Mucosa of descending colon (tissue), 3 donors: ENCODE results near the gene KHDC1. TPM values are rescaled to one million over a fixed set of nuclear protein-coding genes. Genes with fewer than 3 reads are reported as not detected.

Experiments used
- ATAC-seq: fragments of 200-7000 bp; cut with Tn5 transposase; one replicate; pipeline ENCODE4 v1.9.1; 2020; ENCODE audit warnings: mild to moderate bottlenecking, moderate library complexity
- DNase-seq, 3 donors: peaks; one replicate each; pipeline ENCODE4 v3.0.0-alpha.2; 2020
- H3K36me3 ChIP-seq: fragments of 200-600 bp; one replicate; pipeline ENCODE4 v1.8.0; 2021; ENCODE audit warnings: low read depth, mild to moderate bottlenecking
- H3K4me1 ChIP-seq: fragments of 200-600 bp; one replicate; pipeline ENCODE4 v1.8.0; 2021; ENCODE audit warnings: low read depth, mild to moderate bottlenecking
- H3K4me3 ChIP-seq: fragments of 200-600 bp; one replicate; pipeline ENCODE4 v1.8.0; 2021; ENCODE audit warnings: mild to moderate bottlenecking
- H3K9me3 ChIP-seq: fragments of 200-600 bp; one replicate; pipeline ENCODE4 v1.8.0; 2021; ENCODE audit warnings: mild to moderate bottlenecking
- CTCF ChIP-seq: fragments of 200-600 bp; IDR thresholded peaks from one replicate; pipeline ENCODE4 v1.8.0; 2022; ENCODE audit warnings: antibody characterized with exemption, mild to moderate bottlenecking
- intact Hi-C, 2 donors: fragments of 100-400 bp; cut with DNase I in 1 of 2; cut with micrococcal nuclease in 1 of 2; formaldehyde crosslinking; loops; one replicate each; pipeline versions ENCODE4 v1.11.0 to v1.11.1; 2022; cut with DNase I, micrococcal nuclease
- total RNA-seq, 3 donors: library from RNA; stranded (reverse); fragmentation: NEBNext Ultra II Directional in 2 of 3; extraction: Animal tissue kit (Norgen Biotek cat#: 25700) in 2 of 3; gene quantifications; one replicate each; pipeline versions ENCODE4 v1.2.1 to v1.2.4, GENCODE V29; 2021 to 2023
- donor health status: DM: no; HTN: no; CAD: no; lungs with moderate emphysema.
- donor health status: DM: no; HTN: no; CAD: no.
- donor health status: DM: no; HTN: yes; CAD: no.

KHDC1 gene
- total RNA-seq, 3 donors from 2014 or later = 0.75 to 1.7 (median 0.84) TPM

DNA sequence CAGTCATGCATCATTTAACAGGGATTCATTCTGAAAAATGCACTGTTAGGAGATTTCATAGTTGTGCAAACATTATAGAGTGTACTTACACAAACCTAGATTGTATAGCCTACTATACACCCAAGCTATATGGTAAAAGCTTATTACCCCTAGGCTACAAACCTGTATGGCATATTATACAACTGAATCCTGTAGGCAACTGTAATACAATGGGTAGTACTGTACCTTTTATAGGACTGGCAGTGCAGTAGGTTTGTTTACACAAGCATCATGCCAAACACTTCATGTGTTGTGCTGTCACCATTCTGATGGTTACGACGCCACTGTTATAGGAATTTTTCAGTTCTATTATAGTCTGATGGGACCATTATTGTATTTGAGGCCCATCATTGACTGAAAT lies 39.3 kb upstream of the KHDC1 start:
- Histone ChIP-seq H3K9me3 (no peaks in the 10 kb centered on the region), H3K4me1 (no peaks in the 10 kb centered on the region), H3K36me3 (no peaks in the 10 kb centered on the region), H3K4me3 (no peak overlapping the region)
- DNase-seq (no peak), ATAC-seq (peak; percentile 47)
- intact Hi-C loops = no loop called here
- no peak for TF ChIP-seq CTCF

GRCh38 chr6:73299151-73299971 lies 36.4 kb upstream of the KHDC1 start:
- DNase-seq = no peak
- no peaks in the 10 kb centered on the region for H3K9me3 ChIP-seq
- TF ChIP-seq CTCF = no peak
- no peaks in the 10 kb centered on the region for H3K36me3 ChIP-seq
- H3K4me1 ChIP-seq = no peaks in the 10 kb centered on the region
- intact Hi-C loops = no loop called here
- H3K4me3 ChIP-seq = no peak overlapping the region
- peak; percentile 42 for ATAC-seq

GRCh38 chr6:73293331-73293730 lies 30.3 kb upstream of the KHDC1 start:
- no peak for DNase-seq
- H3K36me3 ChIP-seq = no peaks in the 10 kb centered on the region
- no peak for ATAC-seq
- no peak overlapping the region for H3K4me3 ChIP-seq
- no peaks in the 10 kb centered on the region for H3K4me1 ChIP-seq
- intact Hi-C loops = no loop called here
- H3K9me3 ChIP-seq = no peaks in the 10 kb centered on the region
- TF ChIP-seq CTCF = no peak

DNA sequence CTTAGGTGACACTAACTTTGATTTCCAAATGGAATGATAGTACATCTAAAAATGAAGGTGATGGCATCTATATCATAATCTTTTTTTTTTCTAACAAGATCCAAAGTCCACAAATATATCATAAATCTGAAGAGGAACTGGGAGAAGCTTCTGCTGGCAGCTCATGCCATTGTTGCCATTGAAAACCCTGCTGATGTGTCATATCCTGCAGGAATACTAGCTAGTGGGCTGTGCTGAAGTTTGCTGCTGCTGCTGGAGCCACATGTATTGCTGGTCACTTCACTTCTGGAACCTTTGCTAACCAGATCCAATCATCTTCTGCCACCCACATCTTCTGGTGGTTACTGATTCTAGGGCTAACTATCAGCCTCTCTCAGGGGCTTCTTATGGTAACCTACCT lies 27.4 kb upstream of the KHDC1 start:
- H3K4me3 ChIP-seq = no peak overlapping the region
- intact Hi-C loops = no loop called here
- DNase-seq (no peak), ATAC-seq (no peak)
- H3K4me1 ChIP-seq = no peaks in the 10 kb centered on the region
- TF ChIP-seq CTCF = no peak
- no peaks in the 10 kb centered on the region for H3K9me3 ChIP-seq
- H3K36me3 ChIP-seq = no peaks in the 10 kb centered on the region

DNA sequence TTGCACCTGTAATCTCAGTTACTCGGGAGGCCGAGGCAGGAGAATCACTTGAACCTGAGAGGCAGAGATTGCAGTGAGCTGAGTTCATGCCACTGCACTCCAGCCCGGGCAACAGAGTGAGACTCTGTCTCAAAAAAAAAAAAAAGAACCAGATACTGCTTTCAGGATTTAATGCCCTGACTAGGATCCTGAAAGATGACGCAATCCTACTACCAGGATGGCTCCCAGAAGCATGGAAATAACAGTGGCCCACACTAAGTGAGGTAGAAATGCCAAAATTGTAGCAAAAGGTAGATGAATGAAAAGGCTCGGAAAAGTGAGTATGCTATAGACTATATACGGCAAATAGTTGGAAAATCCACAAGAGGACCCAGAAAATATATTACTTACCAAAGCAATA lies 23.8 kb upstream of the KHDC1 start:
- intact Hi-C loops = no loop called here
- ATAC-seq = no peak
- Histone ChIP-seq H3K9me3 (no peaks in the 10 kb centered on the region), H3K4me3 (no peak overlapping the region), H3K36me3 (no peaks in the 10 kb centered on the region), H3K4me1 (no peaks in the 10 kb centered on the region)
- no peak for TF ChIP-seq CTCF
- no peak for DNase-seq
